ENCODE data around the gene SLC16A7.

SLC16A7 gene

GRCh38 chr12:59570145-59570544 lies 25.7 kb upstream of the SLC16A7 start:
- ATAC-seq (ENCODE audit: insufficient read depth, low read depth) (no peak), DNase-seq (no peak)
- Histone ChIP-seq H3K9me3 (ENCODE audit: insufficient read depth, low read length, severe bottlenecking) (no peaks in the 10 kb centered on the region), H4K20me1 (ENCODE audit: insufficient read depth, low read length) (no peaks in the 10 kb centered on the region), H3K27me3 (ENCODE audit: insufficient read depth, low read length, poor library complexity) (no peaks in the 10 kb centered on the region), H3K9ac (ENCODE audit: low read depth, low read length) (no peak overlapping the region), H3K4me3 (ENCODE audit: low read depth in 1 of 2, low read length in 2 of 2) (no peak overlapping the region), H2AFZ (ENCODE audit: low read depth, low read length) (no peak overlapping the region), H3K4me2 (ENCODE audit: insufficient read depth, low read length) (no peak overlapping the region), H3K27ac (ENCODE audit: low read length) (no peak overlapping the region), H3K4me1 (ENCODE audit: insufficient read depth, low read length) (no peaks in the 10 kb centered on the region), H3K79me2 (ENCODE audit: insufficient read depth, low read length) (no peaks in the 10 kb centered on the region), H3K36me3 (ENCODE audit: insufficient read depth, low read length) (no peaks in the 10 kb centered on the region)
- no peak for TF ChIP-seq EZH2 (IDR thresholded peaks at IDR 0.05; ENCODE audit: borderline replicate concordance, low read depth, low read length, severe bottlenecking)
- TF ChIP-seq, protein P1, sequence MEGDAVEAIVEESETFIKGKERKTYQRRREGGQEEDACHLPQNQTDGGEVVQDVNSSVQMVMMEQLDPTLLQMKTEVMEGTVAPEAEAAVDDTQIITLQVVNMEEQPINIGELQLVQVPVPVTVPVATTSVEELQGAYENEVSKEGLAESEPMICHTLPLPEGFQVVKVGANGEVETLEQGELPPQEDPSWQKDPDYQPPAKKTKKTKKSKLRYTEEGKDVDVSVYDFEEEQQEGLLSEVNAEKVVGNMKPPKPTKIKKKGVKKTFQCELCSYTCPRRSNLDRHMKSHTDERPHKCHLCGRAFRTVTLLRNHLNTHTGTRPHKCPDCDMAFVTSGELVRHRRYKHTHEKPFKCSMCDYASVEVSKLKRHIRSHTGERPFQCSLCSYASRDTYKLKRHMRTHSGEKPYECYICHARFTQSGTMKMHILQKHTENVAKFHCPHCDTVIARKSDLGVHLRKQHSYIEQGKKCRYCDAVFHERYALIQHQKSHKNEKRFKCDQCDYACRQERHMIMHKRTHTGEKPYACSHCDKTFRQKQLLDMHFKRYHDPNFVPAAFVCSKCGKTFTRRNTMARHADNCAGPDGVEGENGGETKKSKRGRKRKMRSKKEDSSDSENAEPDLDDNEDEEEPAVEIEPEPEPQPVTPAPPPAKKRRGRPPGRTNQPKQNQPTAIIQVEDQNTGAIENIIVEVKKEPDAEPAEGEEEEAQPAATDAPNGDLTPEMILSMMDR (IDR thresholded peaks at IDR 0.05; ENCODE audit: borderline replicate concordance, extremely low read depth, low read length, poor library complexity, severe bottlenecking) = no peak

GRCh38 chr12:59574406-59574805 lies 21.4 kb upstream of the SLC16A7 start:
- H3K27ac ChIP-seq (ENCODE audit: low read length) = no peak overlapping the region
- no peaks in the 10 kb centered on the region for H3K79me2 ChIP-seq (ENCODE audit: insufficient read depth, low read length)
- no peak overlapping the region for H3K4me2 ChIP-seq (ENCODE audit: insufficient read depth, low read length)
- H3K27me3 ChIP-seq (ENCODE audit: insufficient read depth, low read length, poor library complexity) = no peaks in the 10 kb centered on the region
- H3K9me3 ChIP-seq (ENCODE audit: insufficient read depth, low read length, severe bottlenecking) = no peaks in the 10 kb centered on the region
- no peaks in the 10 kb centered on the region for H4K20me1 ChIP-seq (ENCODE audit: insufficient read depth, low read length)
- no peak overlapping the region for H3K9ac ChIP-seq (ENCODE audit: low read depth, low read length)
- H3K36me3 ChIP-seq (ENCODE audit: insufficient read depth, low read length) = no peaks in the 10 kb centered on the region
- no peak for ATAC-seq (ENCODE audit: insufficient read depth, low read depth)
- H3K4me1 ChIP-seq (ENCODE audit: insufficient read depth, low read length) = peaks cover 27% of the 10 kb centered on the region
- no peak for DNase-seq
- no peak overlapping the region for H2AFZ ChIP-seq (ENCODE audit: low read depth, low read length)
- H3K4me3 ChIP-seq (ENCODE audit: low read depth in 1 of 2, low read length in 2 of 2) = no peak overlapping the region
- TF ChIP-seq, protein P1 (IDR thresholded peaks at IDR 0.05; ENCODE audit: borderline replicate concordance, extremely low read depth, low read length, poor library complexity, severe bottlenecking) = no peak
- TF ChIP-seq EZH2 (IDR thresholded peaks at IDR 0.05; ENCODE audit: borderline replicate concordance, low read depth, low read length, severe bottlenecking) = no peak

- Histone ChIP-seq H2AFZ (ENCODE audit: low read depth, low read length) (no peak overlapping the region), H3K27me3 (ENCODE audit: insufficient read depth, low read length, poor library complexity) (no peaks in the 10 kb centered on the region), H3K4me1 (ENCODE audit: insufficient read depth, low read length) (peaks cover 33% of the 10 kb centered on the region), H3K79me2 (ENCODE audit: insufficient read depth, low read length) (no peaks in the 10 kb centered on the region), H3K9me3 (ENCODE audit: insufficient read depth, low read length, severe bottlenecking) (no peaks in the 10 kb centered on the region), H4K20me1 (ENCODE audit: insufficient read depth, low read length) (no peaks in the 10 kb centered on the region), H3K36me3 (ENCODE audit: insufficient read depth, low read length) (no peaks in the 10 kb centered on the region), H3K27ac (ENCODE audit: low read length) (no peak overlapping the region), H3K9ac (ENCODE audit: low read depth, low read length) (no peak overlapping the region), H3K4me3 (ENCODE audit: low read depth in 1 of 2, low read length in 2 of 2) (no peak overlapping the region), H3K4me2 (ENCODE audit: insufficient read depth, low read length) (no peak overlapping the region)
- TF ChIP-seq, protein P1 (IDR thresholded peaks at IDR 0.05; ENCODE audit: borderline replicate concordance, extremely low read depth, low read length, poor library complexity, severe bottlenecking) = no peak
- TF ChIP-seq EZH2 (IDR thresholded peaks at IDR 0.05; ENCODE audit: borderline replicate concordance, low read depth, low read length, severe bottlenecking) = no peak
- ATAC-seq (ENCODE audit: insufficient read depth, low read depth) (no peak), DNase-seq (no peak)
Observed at GRCh38 chr12:59575826-59576225, 20.0 kb upstream of the SLC16A7 start.

- peak overlapping the region; percentile 60 for H3K4me2 ChIP-seq (ENCODE audit: insufficient read depth, low read length)
- no peaks in the 10 kb centered on the region for H3K36me3 ChIP-seq (ENCODE audit: insufficient read depth, low read length)
- peak; percentile 11 for DNase-seq
- H3K27ac ChIP-seq (ENCODE audit: low read length) = peak overlapping the region; percentile 95
- peak overlapping the region; percentile 91 for H2AFZ ChIP-seq (ENCODE audit: low read depth, low read length)
- peak overlapping the region; percentile 46 for H3K9ac ChIP-seq (ENCODE audit: low read depth, low read length)
- H3K9me3 ChIP-seq (ENCODE audit: insufficient read depth, low read length, severe bottlenecking) = no peaks in the 10 kb centered on the region
- H4K20me1 ChIP-seq (ENCODE audit: insufficient read depth, low read length) = no peaks in the 10 kb centered on the region
- no peaks in the 10 kb centered on the region for H3K27me3 ChIP-seq (ENCODE audit: insufficient read depth, low read length, poor library complexity)
- peaks cover 36% of the 10 kb centered on the region for H3K4me1 ChIP-seq (ENCODE audit: insufficient read depth, low read length)
- peak overlapping the region in 1 of 2 experiments; percentile 38; a peak in 2 of 4 replicates for H3K4me3 ChIP-seq (ENCODE audit: low read depth in 1 of 2, low read length in 2 of 2)
- ATAC-seq (ENCODE audit: insufficient read depth, low read depth) = peak; percentile 93
- no peaks in the 10 kb centered on the region for H3K79me2 ChIP-seq (ENCODE audit: insufficient read depth, low read length)
- TF ChIP-seq, protein P1 (IDR thresholded peaks at IDR 0.05; ENCODE audit: borderline replicate concordance, extremely low read depth, low read length, poor library complexity, severe bottlenecking) = no peak
- no peak for TF ChIP-seq EZH2 (IDR thresholded peaks at IDR 0.05; ENCODE audit: borderline replicate concordance, low read depth, low read length, severe bottlenecking)
Observed at GRCh38 chr12:59578254-59578653, 17.6 kb upstream of the SLC16A7 start.

Measured in DND-41 (cell line).